GM21447 (cell line): ENCODE data around the gene SUCLG2.

ENCODE experiments used
- ATAC-seq: cut with Tn5 transposase; IDR thresholded peaks from one replicate; pipeline ENCODE4 v1.9.1; 2021; ENCODE audit not compliant: unreplicated experiment

Gene SUCLG2

GRCh38 chr3:67461667-67462142 lies 192.7 kb downstream of the SUCLG2 start:
- no peak for ATAC-seq

- ATAC-seq, result no peak
These were observed 193.4 kb downstream of the SUCLG2 start for GRCh38 chr3:67460841-67461510.

DNA sequence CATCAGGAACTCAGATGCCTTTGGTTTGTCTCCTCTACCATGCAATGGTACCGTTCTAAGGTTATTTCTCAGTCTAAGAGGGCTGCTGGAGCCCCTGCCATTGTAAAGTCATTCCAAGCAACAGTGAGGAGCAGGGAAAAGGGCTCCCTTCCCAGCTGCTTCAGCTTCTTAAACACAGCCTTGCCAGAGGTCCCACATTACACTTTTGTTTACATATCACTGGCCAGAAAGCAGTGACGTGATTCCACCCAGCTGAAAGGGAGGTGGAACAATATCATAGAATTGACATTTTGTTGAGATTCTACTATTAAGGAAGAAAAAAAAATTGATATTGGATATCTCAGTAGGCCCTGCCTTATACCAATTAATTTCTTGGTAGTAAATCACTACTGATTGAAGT lies 194.6 kb downstream of the SUCLG2 start:
- ATAC-seq, result no peak

DNA sequence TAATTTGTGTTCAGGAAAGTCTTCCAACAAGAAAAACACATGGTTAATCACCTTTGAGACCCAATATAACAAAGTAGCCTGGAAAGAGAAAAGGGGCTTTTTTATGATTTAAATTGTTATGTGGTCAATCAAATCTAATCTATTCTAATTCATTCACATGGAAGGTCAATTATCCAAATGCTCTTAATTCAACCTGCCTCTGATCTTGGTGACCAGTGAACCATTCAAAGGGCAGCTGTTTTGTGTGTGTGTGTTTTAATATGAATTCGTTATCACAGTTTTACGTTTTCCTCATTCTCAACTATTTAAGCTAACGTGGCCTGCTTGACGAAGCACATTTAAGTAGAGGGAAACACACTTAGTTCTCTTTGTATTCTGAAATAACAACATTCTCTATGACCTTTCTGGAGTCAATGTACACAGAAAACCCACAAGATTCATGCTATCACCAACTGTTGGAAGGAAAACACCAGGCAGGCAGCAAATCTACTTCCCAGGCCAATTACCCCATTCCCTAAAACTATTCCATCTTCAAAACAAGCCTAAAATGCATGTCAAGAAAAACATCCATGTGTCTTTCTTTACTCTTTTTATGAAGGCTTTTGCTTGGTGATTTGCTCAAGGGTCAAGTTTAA lies 195.4 kb downstream of the SUCLG2 start:
- ATAC-seq, result no peak

DNA sequence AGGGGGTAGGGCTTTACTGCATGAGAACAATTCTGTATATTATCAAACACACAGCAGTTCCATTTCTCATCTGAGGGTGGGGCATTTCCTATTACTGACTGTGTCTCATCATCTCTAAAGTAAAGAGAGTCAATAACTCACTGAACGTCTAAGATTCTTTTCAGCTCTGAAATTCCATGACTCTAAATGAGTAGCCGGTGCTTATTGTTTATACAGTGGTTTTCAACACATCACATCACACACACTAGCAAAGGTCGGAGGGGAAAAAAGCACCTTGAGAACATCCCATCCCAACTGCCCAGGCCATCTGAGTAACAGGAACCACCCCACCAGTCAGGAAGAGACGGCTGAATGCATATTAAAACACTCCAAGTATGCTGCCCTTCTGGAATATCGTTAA lies 196.0 kb downstream of the SUCLG2 start:
- no peak for ATAC-seq

DNA sequence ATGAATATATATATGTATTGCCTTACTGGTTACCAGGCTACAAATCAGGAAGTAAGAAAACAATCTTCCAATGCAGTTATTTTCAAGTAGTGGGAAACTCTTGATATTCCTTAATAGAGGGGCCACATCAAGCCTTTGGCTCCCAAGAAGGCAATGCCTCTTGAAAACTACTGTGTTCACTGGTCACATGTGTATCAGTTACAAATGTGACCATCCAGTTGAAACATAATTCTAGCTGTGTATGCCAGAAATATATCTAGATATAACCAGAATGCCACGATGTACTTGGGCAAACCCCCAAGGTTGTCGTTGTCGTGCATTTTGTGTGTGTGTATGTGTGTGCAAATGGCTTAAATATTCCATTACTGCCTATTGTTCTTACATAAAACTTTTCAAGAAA lies 200.8 kb downstream of the SUCLG2 start:
- no peak for ATAC-seq

- ATAC-seq, result no peak
These were observed 204.3 kb downstream of the SUCLG2 start for GRCh38 chr3:67450153-67450552.

DNA sequence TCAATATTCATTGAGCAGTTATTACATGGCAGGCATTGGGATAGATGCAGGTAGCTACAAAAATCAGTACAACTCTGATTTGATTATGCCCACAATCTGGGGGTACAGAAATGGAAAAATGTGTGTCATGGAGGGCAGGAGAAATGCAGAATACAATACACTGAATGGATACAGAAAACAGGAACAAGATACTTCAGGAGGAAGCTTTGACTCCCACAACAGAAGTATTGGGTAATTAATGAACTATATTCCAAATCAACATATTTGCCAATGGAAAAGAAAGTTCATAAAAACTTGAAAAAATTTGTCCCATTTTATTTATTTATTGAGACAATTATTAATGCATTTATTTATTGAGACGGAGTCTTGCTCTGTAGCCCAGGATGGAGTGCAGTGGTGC lies 207.0 kb downstream of the SUCLG2 start:
- no peak for ATAC-seq

GRCh38 chr3:67437789-67438188 lies 216.6 kb downstream of the SUCLG2 start:
- no peak for ATAC-seq

DNA sequence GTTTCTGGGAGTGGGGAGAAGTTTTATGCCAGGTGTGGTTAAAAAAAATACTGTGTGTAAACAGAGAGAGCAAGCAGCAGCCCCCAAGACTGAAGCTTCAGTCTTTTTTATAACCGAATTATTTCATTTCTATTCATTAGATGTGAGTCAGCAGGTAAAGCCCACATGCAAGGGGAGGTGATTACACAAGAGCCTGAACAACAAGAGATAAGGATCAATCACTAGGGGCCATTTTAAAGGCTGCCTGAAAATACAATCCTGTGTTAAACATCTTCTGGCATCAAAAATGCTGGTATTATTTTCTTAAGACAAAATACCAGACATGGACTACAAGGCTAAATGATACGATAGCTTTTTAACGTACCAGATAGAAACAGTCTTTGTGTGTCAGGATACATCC lies 217.3 kb downstream of the SUCLG2 start:
- ATAC-seq, result no peak

- ATAC-seq, result no peak
These were observed 221.3 kb downstream of the SUCLG2 start for GRCh38 chr3:67433109-67433508.

DNA sequence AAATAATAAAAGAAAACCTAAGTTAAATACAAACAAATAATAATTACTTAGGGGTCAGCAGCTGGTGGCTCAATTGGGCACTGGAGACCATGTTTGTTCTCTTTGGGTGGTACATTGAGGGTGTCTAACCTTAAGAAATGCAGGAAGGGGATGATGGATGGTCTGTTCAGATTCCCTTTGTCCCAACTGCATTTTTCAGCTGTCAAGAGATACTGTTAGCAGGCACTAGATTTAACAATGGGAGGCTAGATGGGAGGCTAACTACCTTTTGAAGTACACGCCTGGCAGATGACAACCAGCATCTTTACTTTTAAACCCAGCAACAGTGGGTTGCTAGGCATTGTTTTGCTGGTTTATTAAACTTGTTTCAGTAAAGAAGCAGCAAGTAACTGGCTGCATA lies 222.5 kb downstream of the SUCLG2 start:
- ATAC-seq, result no peak

DNA sequence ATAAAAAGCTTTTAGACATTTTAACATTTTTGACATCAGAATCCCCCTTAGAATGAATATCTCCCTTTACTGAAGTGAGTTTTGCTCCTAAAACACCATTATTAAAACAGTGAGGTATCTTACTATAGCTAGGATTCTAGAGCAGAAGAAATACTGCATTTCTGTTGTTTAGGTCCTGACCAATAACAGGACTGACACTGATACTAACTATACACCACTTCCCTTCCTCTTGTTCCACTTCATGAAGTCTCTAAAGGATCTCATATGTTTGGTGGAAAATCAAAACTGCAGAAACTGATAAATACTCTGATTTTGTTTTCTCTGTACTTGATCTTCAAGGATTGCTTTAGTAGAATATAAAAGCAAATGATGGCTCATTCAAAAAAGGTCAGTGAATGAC lies 230.7 kb downstream of the SUCLG2 start:
- ATAC-seq, result no peak

DNA sequence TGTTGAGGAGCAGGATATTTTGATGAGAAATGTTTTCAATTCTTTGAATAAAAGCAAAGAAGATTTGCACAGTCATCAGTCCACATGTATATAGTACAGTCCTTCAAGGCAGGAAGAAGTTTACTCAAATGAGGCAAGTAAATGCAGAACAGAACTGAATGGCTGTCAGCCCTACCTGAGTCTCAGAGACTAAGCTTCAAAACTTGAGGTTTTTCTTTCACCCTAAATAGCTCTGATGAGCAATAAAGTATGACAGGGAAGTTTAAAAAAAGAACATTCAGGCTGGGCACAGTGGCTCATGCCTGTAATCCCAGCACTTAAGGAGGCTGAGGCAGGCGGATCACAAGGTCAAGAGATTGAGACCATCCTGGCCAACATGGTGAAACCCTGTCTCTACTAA lies 232.5 kb downstream of the SUCLG2 start:
- no peak for ATAC-seq

DNA sequence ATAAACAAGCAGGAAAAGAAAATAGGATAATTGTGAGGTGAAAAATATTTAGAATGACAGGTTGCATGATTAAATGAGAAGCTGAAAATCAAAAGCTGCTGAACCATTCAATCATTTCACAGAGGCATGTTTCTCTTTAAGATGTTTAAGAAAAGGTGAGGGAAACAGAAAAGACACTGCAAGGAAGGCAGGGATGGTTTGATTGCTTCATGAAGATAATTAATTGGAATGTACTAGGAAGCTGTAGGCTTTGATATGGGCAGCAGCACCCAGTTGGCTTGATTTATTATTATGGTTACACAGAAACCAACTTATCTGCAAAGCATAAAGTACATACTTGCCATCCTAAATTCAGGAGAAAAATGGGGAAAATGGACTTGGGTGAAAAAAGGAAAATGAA lies 234.6 kb downstream of the SUCLG2 start:
- ATAC-seq, result no peak

- ATAC-seq, result no peak
These were observed 235.2 kb downstream of the SUCLG2 start for GRCh38 chr3:67419218-67419529.

- no peak for ATAC-seq
These were observed 235.8 kb downstream of the SUCLG2 start for GRCh38 chr3:67418426-67419217.

DNA sequence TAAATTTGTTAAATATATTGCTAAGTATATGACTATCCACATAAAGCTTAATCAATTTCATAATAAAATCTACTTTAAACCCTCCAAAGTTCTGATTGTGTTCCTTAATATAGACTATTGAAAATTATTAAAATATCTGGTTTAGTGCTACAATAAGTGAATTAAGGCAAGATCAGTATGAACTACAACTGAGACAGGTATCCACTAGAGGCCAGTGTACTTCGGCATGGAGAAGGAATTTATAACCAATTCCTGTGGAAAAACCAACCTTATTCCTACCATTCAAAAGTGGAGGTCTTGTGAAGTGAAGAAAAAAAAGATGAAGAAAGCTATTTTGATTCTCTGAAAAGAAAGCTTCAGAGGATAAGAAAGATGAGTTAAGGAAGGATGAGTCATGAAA lies 237.7 kb downstream of the SUCLG2 start:
- no peak for ATAC-seq

GRCh38 chr3:67415511-67415910 lies 238.9 kb downstream of the SUCLG2 start:
- no peak for ATAC-seq

DNA sequence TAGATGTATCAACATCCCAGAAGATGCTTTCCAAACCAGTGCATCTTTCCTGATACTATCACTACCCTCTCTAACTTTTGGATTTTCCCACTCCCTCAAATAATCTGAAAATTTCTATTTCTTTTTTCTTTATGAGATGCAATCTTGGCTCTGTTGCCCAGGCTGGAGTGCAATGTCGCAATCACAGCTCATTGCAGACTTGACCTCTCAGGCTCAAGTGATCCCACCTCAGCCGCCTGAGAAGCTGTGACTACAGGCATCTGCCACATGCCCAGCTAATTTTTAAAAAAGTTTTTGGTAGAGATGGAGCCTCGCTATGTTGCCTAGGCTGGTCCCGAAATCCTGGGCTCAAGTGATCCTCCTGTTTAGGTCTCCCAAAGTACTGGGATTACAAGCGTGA lies 239.7 kb downstream of the SUCLG2 start:
- ATAC-seq, result no peak

- ATAC-seq, result no peak
These were observed 249.2 kb downstream of the SUCLG2 start for GRCh38 chr3:67405193-67405592.

DNA sequence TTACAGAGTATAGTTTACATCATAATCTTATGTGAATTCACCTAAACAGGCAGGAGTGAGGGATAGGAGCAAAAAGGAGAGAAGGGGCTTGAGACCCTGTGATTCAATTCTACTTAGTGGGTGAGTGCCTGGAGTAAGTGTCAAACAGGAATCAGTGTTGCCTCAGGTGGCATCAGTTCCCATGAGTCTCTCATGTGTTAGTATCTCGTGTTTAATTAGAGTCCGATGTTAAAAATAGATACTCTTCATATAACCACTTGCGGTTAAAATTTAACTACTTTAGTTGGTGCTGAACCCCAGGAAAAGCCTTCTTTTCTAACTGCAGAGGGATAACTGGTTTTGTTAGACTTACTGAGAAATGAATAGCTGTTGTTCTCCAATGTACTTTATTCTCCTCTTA lies 251.5 kb downstream of the SUCLG2 start:
- no peak for ATAC-seq
